GM21825 (cell line): ENCODE data around the gene ITPR2.
"Not testable (repeated sequence)": the region's sequence is repeated elsewhere in the genome, so short reads cannot be mapped to it uniquely, and the experiment has no call there.

ENCODE experiments used
- ATAC-seq: cut with Tn5 transposase; IDR thresholded peaks from one replicate; pipeline ENCODE4 v1.9.1; 2021; ENCODE audit warnings: mild to moderate bottlenecking, moderate library complexity; ENCODE audit not compliant: unreplicated experiment

Gene ITPR2

GRCh38 chr12:26636710-26637328 is 196.2 kb downstream of the ITPR2 start:
- no peak for ATAC-seq

- no peak for ATAC-seq
These were observed 199.3 kb downstream of the ITPR2 start for GRCh38 chr12:26633591-26634210.

- no peak for ATAC-seq
These were observed 200.2 kb downstream of the ITPR2 start for GRCh38 chr12:26632756-26633155.

- no peak for ATAC-seq
These were observed 201.1 kb downstream of the ITPR2 start for GRCh38 chr12:26631846-26632245.

GRCh38 chr12:26630546-26631027 is 202.4 kb downstream of the ITPR2 start:
- no peak for ATAC-seq

GRCh38 chr12:26629864-26630263 is 203.1 kb downstream of the ITPR2 start:
- no peak for ATAC-seq

- ATAC-seq: no peak
These were observed 204.8 kb downstream of the ITPR2 start for GRCh38 chr12:26628234-26628633.

GRCh38 chr12:26627335-26627734 is 205.7 kb downstream of the ITPR2 start:
- ATAC-seq: no peak

- ATAC-seq: no peak
These were observed 209.9 kb downstream of the ITPR2 start for GRCh38 chr12:26623136-26623535.

- no peak for ATAC-seq
These were observed 210.4 kb downstream of the ITPR2 start for GRCh38 chr12:26622601-26623000.

- no peak for ATAC-seq
These were observed 211.1 kb downstream of the ITPR2 start for GRCh38 chr12:26621932-26622331.

GRCh38 chr12:26620907-26621306 is 212.1 kb downstream of the ITPR2 start:
- no peak for ATAC-seq

- ATAC-seq: no peak
These were observed 215.5 kb downstream of the ITPR2 start for GRCh38 chr12:26617513-26617912.

GRCh38 chr12:26614011-26614616 is 218.9 kb downstream of the ITPR2 start:
- ATAC-seq: no peak

- no peak for ATAC-seq
These were observed 220.8 kb downstream of the ITPR2 start for GRCh38 chr12:26612203-26612602.

GRCh38 chr12:26611598-26611997 is 221.4 kb downstream of the ITPR2 start:
- ATAC-seq: no peak

- ATAC-seq: no peak
These were observed 222.2 kb downstream of the ITPR2 start for GRCh38 chr12:26610774-26611173.

GRCh38 chr12:26609986-26610385 is 223.0 kb downstream of the ITPR2 start:
- no peak for ATAC-seq

- no peak for ATAC-seq
These were observed 224.3 kb downstream of the ITPR2 start for GRCh38 chr12:26608706-26609105.

- ATAC-seq: no peak
These were observed 224.7 kb downstream of the ITPR2 start for GRCh38 chr12:26608273-26608672.

- ATAC-seq: no peak
These were observed 226.1 kb downstream of the ITPR2 start for GRCh38 chr12:26606911-26607310.

- ATAC-seq: not testable (repeated sequence)
These were observed 228.2 kb downstream of the ITPR2 start for GRCh38 chr12:26604813-26605212.
